HK-2 (cell line): ENCODE results near the gene TAS2R9.
"Not testable (repeated sequence)": the region's sequence is repeated elsewhere in the genome, so short reads cannot be mapped to it uniquely, and the experiment has no call there.

Experiments used
- DNase-seq: peaks from one replicate; pipeline ENCODE4 v3.0.0-alpha.2; 2018; ENCODE audit not compliant: unreplicated experiment

The TAS2R9 gene, protein sequence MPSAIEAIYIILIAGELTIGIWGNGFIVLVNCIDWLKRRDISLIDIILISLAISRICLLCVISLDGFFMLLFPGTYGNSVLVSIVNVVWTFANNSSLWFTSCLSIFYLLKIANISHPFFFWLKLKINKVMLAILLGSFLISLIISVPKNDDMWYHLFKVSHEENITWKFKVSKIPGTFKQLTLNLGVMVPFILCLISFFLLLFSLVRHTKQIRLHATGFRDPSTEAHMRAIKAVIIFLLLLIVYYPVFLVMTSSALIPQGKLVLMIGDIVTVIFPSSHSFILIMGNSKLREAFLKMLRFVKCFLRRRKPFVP

DNA sequence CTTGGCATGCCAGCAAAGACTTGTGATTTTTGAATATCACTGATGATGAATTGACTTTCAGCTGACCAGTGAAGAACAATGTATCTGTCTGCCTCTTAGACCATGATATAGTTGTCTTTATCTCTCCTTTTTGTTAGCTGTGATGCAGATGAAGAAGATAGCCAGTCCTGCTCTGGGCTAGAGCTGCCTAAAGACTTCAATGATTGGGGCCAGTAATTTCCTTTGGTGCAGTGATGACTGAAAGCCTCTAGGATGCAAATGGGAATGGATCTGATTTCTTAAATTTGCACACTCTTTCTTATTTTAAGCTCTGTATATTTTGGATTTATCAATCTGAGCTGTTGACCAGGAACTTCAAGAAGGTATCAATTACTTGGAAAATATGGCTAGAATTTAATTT is at the start of gene TAS2R9:
TSS of gene TAS2R9 (minus strand) at position 101 of the 400 bp plus-strand sequence. CDS start at position 8, 93 bp downstream.
- no peak for DNase-seq

DNA sequence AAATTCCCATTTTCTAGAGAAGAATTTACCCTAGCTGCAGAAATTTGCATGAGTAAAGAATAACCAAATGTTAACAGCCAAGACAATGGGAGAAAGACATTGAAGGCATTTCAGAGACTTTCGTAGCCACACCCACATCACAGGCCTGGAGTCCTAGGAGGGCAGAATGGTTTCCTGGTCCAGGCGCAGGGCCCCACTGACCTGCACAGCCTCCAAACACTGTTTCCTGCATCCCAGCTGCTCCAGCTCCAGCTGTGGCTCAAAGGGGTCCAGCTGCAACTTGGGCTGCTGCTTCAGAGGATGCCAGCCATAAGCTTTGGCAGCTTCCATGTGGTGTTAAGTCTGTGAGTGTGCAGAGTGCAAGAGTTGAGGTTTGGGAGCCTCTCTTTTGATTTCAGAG is 45.8 kb upstream of the TAS2R9 start:
- no peak for DNase-seq

DNA sequence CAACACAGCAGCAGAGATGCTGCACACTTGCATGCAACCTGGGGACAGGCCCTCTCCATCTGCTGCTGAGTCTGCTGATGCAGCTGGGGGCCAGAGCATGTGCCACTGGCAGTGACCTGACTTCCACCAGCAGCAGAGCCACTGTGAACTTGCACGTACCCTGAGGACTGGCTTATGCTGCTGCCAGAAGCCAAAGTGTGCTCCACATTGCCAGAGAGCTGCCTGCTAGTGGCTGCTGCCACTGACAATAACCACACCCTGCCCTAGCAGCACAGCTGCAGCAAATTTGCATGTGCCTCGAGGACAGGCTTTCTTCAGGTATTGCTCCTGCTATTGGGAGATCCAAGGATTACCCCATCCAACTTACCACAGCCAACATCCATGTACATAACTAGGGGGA is 43.8 kb upstream of the TAS2R9 start:
- no peak for DNase-seq

DNA sequence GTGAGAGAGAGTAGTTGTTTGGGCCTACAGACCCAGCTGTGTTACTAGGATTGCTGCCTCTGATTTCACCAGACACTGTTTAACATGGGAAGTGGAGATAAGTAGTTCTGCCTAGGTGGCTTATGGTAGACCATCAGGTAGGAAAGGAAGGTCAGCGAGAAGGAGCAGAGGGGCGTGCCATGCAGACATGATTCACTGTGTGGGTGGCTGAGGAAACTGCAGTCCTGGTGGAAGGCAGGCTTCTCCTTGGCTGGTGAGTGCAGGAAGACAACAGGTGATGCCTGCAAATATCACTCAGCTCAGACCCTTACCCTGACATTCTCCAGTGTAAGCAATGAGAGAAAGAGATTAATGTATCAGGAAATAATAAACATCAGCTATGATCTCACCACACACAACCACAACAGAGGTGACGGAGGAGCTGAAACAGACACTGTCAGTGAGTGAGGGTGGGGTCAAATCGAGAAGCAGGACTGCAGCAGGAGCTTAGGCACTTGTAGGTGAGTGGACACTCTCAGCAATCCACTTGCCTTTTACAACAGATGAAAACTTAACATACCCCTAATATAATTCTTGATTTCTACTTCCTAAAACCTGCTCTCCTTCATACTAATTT is 41.4 kb upstream of the TAS2R9 start:
- no peak for DNase-seq

DNA sequence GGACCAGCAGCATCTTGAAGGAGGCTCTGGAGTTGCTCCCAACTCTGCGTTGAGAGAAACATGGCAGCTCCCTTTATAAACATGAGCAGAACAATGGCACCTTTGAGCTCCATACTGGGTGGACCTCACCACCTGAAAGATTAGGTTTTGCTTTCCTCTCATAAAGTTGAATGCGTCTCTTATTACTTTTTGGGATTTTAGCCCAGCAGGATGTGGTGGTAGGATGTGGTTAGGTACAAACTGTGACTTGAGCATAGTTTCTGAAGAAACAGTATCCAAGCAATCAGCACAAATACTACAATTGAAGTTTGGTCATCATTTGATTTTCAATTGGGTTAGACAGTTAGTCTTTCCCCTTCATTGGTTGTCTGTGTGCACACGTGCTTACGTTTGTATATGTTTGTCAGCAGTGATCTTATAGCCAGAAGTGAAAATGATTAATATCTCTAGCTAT is 39.5 kb upstream of the TAS2R9 start, which contains the start of gene PRR4:
TSS of gene PRR4 (minus strand) at position 51 of the 454 bp plus-strand sequence. CDS start at position 13, 38 bp downstream.
- no peak for DNase-seq

DNA sequence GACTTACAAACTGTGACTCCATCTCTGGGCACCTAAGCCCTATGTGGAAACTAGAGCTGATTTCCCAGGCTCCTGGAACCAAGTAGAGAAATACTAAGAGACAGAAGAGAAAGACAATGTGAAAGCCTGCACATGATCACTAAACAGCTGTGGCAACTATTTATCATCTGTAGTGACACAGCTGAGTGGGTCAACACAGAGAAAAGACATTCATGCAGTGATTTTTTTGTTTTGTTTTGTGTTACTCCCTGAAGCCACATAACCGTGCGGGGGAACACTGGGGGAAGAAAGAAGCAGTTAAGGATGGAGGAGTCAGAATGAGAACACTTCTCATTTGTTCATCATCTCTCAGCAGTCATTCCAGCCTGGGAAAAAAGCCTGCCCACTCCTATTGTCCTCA is 37.8 kb upstream of the TAS2R9 start:
- no peak for DNase-seq

DNA sequence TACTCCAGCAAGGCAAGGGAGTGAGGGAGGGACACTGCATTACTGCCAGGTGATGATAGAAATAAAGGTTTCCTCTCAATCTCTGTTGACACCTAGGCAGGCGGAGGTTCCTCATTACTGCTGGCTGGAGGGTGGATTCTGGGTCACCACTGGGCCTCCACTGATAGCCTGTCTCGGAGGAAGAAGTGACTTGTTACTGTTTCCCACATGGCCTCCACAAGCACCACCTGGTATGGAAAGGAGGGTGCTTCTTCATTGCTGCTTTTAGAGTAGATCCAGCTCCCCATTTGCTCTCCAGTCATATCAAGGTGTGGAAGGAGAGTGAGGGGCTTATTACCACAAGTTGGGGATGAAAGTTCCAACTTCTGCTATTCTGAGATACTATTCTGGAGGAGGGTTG is 32.9 kb upstream of the TAS2R9 start:
- DNase-seq = no peak

DNA sequence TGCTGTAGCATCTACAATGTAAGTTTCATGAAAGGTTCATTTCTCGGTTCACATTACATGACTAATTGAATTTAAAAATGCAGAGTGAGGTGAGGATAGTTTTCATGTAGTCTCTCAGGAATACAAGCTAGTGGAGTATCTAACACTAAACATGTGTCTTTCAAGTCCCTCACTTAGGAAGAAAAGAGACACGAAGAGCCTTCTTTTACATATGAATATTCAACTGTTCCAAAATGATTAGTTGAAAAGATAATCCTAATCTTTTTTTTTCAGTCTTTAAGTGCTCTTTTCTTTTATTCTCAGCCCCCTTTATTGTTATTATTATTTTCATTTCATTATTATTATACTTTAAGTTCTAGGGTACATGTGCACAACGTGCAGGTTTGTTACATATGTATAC is 28.5 kb upstream of the TAS2R9 start:
- no peak for DNase-seq

DNA sequence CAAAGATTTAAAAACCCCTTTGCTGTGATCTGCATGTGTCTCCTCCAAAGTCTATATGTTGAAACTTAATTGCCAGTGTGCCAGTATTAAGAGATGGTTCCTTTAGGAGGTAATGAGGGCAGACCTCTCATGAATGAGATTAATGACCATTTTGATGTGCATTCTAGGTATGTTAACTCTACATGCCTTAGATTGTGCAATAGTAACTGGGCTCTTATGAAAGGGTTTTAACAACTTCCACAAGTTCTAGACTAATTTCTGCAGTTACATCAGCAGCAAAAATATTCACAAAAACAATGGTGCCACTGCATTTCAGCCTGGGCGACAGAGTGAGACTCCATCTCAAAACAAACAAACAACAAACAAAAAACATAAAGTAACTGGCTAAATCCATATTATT is 20.0 kb upstream of the TAS2R9 start:
- no peak for DNase-seq

DNA sequence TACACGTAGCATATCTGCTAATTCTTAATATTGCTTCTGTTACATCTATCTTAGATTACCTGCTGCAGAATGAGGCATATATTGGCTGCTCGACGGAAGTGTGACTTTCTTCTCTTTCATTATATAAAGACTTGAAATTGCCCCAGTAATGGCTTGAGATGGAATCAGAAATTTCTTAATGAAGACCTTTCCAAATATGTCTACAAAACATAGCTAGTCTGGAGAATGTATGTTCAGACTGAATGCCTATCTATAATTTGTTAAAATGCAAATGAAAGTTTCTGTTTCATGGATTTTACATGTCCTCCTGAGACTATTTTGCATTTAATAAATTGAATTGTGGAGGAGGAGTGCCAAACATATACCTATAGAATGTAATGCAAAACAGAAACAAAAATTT is 16.3 kb upstream of the TAS2R9 start, which contains the start of gene TAS2R10:
TSS of gene TAS2R10 (minus strand) at position 101 of the 400 bp plus-strand sequence. CDS start at position 12, 89 bp downstream.
- no peak for DNase-seq

DNA sequence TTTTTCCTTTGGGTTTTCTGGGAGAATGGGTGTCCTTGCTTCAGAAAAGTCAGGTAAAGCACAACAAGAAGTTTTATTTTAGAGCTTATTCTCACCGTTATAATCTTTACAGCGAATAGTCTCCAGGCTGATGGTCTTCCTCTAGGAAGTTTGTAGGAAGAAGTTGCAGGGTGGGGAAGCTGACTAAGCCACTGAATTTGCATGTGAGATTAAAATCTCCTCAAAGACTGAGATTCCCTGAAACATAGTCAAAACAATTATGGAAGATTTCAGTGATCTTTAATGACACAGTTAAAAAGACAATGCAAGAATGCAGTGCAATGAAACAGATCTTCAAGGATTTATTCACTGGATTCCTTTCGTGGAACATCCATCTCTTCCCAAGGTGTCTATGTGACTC is 15.0 kb upstream of the TAS2R9 start:
- DNase-seq = no peak

DNA sequence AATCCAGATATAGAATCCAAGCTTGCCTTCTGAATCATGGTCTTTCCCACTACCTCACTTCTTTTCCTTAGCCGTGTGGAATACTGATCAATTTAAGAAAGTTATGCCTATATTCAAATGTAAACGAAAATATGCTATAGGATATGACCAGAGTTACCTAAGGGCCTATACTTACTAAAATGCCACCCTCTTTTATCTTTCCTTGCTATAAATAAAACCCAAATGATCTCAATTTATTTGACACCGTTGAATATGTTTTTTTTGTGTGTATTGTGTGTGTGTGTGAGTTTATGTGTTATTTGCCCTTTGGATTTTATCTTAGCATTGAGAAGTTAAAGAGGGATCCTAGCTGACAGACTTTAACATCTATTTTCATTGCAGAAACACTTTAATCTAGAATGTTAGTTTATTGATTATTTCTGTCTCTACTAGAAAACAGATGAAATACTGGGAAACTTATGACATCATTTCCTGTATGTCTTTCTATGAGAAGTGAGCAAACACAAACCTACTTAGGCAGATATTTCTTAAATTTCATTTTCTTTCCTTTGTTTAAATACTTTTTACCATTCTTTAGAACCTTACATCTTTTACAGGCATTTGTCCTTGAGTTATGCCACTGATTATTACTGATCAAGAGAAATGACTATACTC is 2.0 kb upstream of the TAS2R9 start:
- DNase-seq = no peak

DNA sequence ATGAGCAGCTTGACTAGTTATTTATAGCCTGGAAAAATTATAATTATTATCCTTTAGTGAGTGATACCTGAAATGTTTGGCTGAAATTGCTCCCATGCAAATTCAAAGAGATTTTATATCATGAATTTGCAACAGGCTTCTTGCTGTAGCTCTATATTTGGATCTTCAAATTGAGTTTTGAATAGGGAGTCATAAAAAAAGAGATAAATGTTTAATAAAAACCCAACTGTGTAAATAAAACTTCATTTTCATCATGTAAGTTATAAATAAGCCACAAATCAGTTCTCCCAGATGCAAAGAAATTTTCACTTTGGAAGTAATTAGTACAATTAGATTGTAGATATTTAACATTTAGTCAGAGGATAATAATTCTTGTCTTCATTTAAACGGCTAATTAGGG is 2.8 kb downstream of the TAS2R9 start, which contains the start of gene TAS2R8:
TSS of gene TAS2R8 (minus strand) at position 101 of the 400 bp plus-strand sequence. CDS start 306 bp downstream, outside the sequence.
- no peak for DNase-seq

DNA sequence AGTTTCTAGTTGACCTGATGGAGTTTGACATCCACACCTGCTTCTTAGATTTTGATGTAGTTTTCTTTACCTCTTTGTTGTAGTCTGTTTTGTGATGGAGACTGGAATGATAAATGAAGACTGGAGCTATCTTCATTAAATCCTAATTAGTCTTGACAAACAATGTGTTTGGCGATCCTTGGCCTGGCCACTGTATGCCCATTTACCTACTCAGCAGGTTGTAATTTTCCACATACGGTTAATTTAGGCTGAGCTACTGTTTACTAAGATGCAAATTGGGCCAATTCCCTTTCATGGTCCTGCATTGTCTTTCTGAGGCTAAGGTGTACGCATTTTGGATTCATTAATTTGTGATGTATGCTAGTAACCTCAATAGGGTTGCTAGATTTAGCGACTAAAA is 7.4 kb downstream of the TAS2R9 start, which contains the start of gene TAS2R7:
TSS of gene TAS2R7 (minus strand) at position 41 of the 400 bp plus-strand sequence. CDS start 57 bp downstream, outside the sequence.
- DNase-seq = no peak

DNA sequence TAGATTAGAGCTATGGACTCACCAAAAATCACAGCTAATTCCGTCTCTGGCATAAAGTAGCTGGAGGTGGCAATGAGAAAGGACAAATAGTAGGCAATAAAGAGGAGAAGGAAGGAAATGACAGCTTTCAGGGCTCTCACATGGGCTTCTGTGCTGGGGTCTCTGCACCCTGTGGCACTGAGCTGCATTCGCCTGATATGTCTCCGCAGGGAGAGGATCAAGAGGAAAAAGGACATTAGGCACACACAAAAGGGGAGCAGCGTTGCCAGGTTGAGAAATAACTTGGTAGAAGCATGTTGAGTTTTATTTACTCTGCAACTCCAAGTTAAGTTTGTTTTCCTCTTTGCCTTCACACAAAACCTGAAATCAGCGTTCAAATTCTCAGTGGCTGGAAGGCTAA is 8.2 kb downstream of the TAS2R9 start:
- no peak for DNase-seq

DNA sequence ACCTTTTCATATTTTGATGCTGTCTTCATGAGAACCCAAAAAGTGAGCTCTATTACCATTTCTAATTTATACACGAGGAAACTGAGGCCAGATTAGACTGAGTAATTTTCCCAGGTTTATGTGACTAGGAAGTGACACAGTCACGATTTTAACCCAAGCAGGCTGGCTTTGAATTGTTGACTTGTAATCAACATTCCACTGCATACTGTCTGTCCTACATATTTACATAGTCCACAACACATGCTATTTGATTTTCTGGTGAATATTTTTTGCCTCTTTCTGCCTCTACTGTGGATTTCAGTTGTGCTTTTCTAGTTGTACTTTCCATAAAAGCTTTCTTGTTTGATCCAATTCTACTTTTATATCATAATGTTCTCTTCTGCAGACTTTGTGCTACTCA is 15.7 kb downstream of the TAS2R9 start:
- DNase-seq = no peak

DNA sequence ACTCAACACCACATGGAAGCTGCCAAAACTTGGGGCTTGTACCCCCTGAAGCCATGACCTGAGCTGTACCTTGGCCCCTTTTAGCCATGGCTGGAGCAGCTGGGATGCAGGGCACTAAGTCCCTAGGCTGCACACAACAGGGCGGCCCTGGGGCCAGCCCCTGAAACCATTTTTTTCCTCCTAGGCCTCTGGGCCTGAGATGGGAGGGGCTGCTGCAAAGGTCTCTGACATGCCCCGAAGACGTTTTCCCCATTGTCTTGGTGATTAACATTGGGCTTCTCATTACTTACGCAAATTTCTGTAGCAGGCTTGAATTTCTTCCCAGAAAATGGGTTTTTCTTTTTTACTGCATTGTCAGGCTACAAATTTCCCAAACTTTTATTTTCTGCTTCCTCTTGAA is 18.2 kb downstream of the TAS2R9 start:
- not testable (repeated sequence) for DNase-seq

DNA sequence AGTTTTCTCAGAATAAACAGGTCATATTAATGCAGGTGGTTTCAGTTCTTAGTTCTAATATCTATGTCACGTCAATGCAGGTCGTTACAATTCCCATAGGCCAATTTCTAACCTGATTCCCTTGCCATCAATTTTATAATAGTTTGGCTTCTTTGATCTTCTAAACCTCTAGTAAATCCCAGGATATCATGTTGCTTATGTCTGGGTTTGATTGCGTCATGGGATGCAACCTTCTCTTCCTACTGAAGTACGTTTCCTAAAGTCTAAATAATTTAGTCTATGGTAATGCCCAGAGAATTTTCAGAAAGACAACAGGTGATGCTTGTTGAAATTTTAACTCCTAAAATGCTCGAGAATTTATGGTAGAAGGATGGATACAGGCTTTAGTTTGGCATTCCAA is 26.7 kb downstream of the TAS2R9 start:
- DNase-seq = no peak

DNA sequence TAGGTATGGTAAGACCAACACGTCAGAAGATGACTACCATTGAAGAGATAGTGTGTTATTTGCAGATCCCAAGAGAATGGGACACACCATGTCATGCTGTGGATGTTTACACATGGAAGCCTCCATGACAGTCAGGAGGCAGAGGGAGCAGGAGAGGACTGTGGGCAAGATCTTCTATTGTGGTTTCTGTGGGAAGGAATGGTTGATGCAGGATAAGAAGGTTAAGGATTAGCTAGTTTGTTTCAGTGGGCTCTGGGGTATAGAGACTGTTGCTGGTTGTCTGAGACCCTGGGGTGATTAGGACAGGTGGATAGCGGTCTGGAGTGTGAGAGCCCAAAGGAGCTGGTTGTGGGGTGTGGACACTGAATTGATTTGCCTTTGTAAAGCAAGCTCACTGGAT is 30.9 kb downstream of the TAS2R9 start:
- DNase-seq = no peak

DNA sequence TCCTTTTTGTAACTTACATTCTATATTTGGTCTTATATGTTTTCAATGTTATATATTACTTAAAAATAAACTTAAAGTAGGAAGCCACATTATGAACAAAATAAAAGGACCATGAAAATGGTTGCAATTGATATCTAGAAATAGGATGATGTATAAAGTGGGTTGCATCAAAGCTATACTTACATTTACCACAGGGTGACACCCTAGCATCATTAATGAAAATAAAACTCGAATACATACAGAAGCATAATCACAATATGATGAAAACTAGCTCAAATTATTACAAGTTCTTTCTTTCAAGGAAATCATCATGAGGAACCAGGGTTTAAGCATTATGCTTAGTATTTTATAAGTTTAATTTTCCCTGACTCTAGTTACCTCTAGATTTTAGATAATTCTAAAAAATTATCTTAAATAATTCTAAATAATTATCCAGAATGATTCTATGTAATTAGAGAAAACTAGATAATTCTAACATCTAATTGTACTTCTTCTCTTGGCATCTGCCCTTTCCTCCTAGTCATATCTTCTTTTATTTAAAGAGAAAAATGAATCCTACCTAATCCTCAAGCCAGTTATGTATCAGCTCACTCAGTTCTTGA is 38.7 kb downstream of the TAS2R9 start:
- DNase-seq = no peak

DNA sequence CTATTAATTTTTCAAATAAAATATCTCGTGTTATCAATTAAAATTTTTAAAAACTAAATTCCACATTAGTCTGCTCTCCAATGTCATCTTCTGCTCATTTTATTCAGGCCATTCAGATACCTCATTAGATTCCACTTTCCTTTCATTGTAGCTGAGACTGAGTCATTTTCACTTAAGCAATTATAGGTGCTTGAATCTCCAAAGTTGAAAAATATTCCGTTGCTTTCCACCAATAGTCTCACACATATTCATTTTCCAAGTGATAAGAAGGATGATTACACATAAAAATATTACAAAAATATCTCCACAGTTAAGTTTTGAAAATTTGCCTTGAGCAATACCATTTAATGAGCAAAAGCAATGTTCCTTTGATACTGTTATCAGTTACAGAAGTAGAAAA is 50.3 kb downstream of the TAS2R9 start:
- DNase-seq = no peak
